DMS153 (cell line): Measurements from ENCODE around the gene CYYR1.

Source experiments
- DNase-seq: peaks from one replicate; lab custom pipeline; 2025; lab: John Stamatoyannopoulos, UW

CYYR1 gene

GRCh38 chr21:26572702-26573381 lies at the start of gene CYYR1:
Gene CYYR1, minus strand, starts transcription at chr21:26573286. Its CDS starts 346 bp downstream, at chr21:26572940.
- no peak for DNase-seq

- DNase-seq, result no peak
Observed at GRCh38 chr21:26617176-26617575, 44.1 kb upstream of the CYYR1 start.

- DNase-seq, result no peak
Observed at GRCh38 chr21:26614251-26614650, 41.2 kb upstream of the CYYR1 start.

- DNase-seq, result no peak
Observed at GRCh38 chr21:26599261-26599660, 26.2 kb upstream of the CYYR1 start.

- DNase-seq, result no peak
Observed at GRCh38 chr21:26597981-26598380, 24.9 kb upstream of the CYYR1 start.

- no peak for DNase-seq
Observed at GRCh38 chr21:26597031-26597430, 23.9 kb upstream of the CYYR1 start.

GRCh38 chr21:26595971-26596370 lies 22.9 kb upstream of the CYYR1 start:
- DNase-seq, result no peak

- DNase-seq, result no peak
Observed at GRCh38 chr21:26593800-26594199, 20.7 kb upstream of the CYYR1 start.

- no peak for DNase-seq
Observed at GRCh38 chr21:26591543-26591942, 18.5 kb upstream of the CYYR1 start.

GRCh38 chr21:26588446-26588845 lies 15.4 kb upstream of the CYYR1 start:
- no peak for DNase-seq

GRCh38 chr21:26587736-26588201 lies 14.7 kb upstream of the CYYR1 start:
- DNase-seq, result no peak

GRCh38 chr21:26583769-26584168 lies 10.7 kb upstream of the CYYR1 start:
- DNase-seq, result no peak

GRCh38 chr21:26581818-26582217 lies 8.7 kb upstream of the CYYR1 start:
- no peak for DNase-seq

- DNase-seq, result no peak
Observed at GRCh38 chr21:26572076-26572701, 897 bp downstream of the CYYR1 start.

- DNase-seq, result no peak
Observed at GRCh38 chr21:26570203-26570602, 2.9 kb downstream of the CYYR1 start.

- no peak for DNase-seq
Observed at GRCh38 chr21:26565546-26565945, 7.5 kb downstream of the CYYR1 start.

- no peak for DNase-seq
Observed at GRCh38 chr21:26565111-26565510, 8.0 kb downstream of the CYYR1 start.

GRCh38 chr21:26563856-26564503 lies 9.1 kb downstream of the CYYR1 start:
- DNase-seq, result no peak

- DNase-seq, result no peak
Observed at GRCh38 chr21:26560612-26561011, 12.5 kb downstream of the CYYR1 start.

- no peak for DNase-seq
Observed at GRCh38 chr21:26559099-26559498, 14.0 kb downstream of the CYYR1 start.

GRCh38 chr21:26557106-26557505 lies 16.0 kb downstream of the CYYR1 start:
- DNase-seq, result no peak

- no peak for DNase-seq
Observed at GRCh38 chr21:26555540-26556146, 17.4 kb downstream of the CYYR1 start.

GRCh38 chr21:26554365-26554764 lies 18.7 kb downstream of the CYYR1 start:
- no peak for DNase-seq
